Transverse colon (tissue), 4 donors: ENCODE data around the gene CDKAL1. TPM values are rescaled to one million over a fixed set of nuclear protein-coding genes. Genes with fewer than 3 reads are reported as not detected.

Source experiments
- DNase-seq: peaks from one replicate; pipeline ENCODE4 v3.0.0-alpha.2; 2019
- H3K27ac ChIP-seq, 4 donors: fragments of 200-600 bp; sonication (generic); 2 replicates each; pipeline ENCODE4 v1.5.1; 2016 to 2018; ENCODE audit warnings: inconsistent platforms in 4 of 4
- H3K27me3 ChIP-seq: fragments of 200-600 bp; sonication (generic); 2 replicates; pipeline ENCODE4 v1.5.1; 2017; ENCODE audit warnings: inconsistent platforms
- H3K36me3 ChIP-seq, 4 donors: fragments of 200-600 bp; sonication (generic); 2 replicates each; pipeline ENCODE4 v1.5.1; 2017 to 2019; ENCODE audit warnings: inconsistent platforms in 4 of 4
- H3K4me1 ChIP-seq, 4 donors: fragments of 200-600 bp; sonication (generic); 2 replicates each; pipeline ENCODE4 v1.5.1; 2017 to 2020; ENCODE audit warnings: inconsistent platforms in 4 of 4
- H3K4me3 ChIP-seq, 4 donors: fragments of 200-600 bp; sonication (generic); 1 replicate in 1 of 4; 2 replicates in 3 of 4; pipeline versions ENCODE4 v1.5.1 to v1.6.1; 2017 to 2019; ENCODE audit warnings: inconsistent platforms in 4 of 4
- H3K9me3 ChIP-seq, 2 donors: fragments of 200-600 bp; sonication (generic); 2 replicates each; pipeline ENCODE4 v1.5.1; 2017 to 2019; ENCODE audit warnings: inconsistent platforms in 2 of 2
- EP300 ChIP-seq: sonication (generic); formaldehyde crosslinking; IDR thresholded peaks from one replicate; pipeline ENCODE4 v1.6.1; 2017; ENCODE audit warnings: antibody characterized with exemption, low read depth
- POLR2A ChIP-seq: fragments of 450-650 bp; IDR thresholded peaks from one replicate; pipeline ENCODE4 v1.6.1; 2016; ENCODE audit warnings: antibody characterized with exemption, mild to moderate bottlenecking, moderate library complexity
- POLR2AphosphoS5 ChIP-seq, 3 donors: sonication (generic); formaldehyde crosslinking; IDR thresholded peaks; one replicate each; pipeline ENCODE4 v1.6.1; 2016; ENCODE audit warnings: antibody characterized with exemption in 3 of 3
- WGBS, 2 donors: methylation state at CpG; one replicate each; pipeline ENCODE4 v1.1.5; 2018; ENCODE audit warnings: low coverage in 1 of 2; 5-methylcytosine and 5-hydroxymethylcytosine counted together
- in situ Hi-C, 4 donors: fragments of 200-750 bp; cut with MboI; loops; one replicate each; pipeline versions ENCODE4 v1.15.0 to v1.15.1; 2017; ENCODE audit warnings: low sequenced_read_pairs in 3 of 4, low pct_ligation_motif_present in 1 of 4, low pct_unique_long_range_greater_than_20kb in 1 of 4
- intact Hi-C: fragments of 100-400 bp; cut with DNase I; formaldehyde crosslinking; loops from one replicate; pipeline ENCODE4 v1.15.1; 2023; ENCODE audit warnings: low total_unique reads
- total RNA-seq, 4 donors: library from RNA; depleted of rRNA; stranded (reverse); fragments of >200 nt; gene quantifications; one replicate each; pipeline ENCODE4 v1.1.0, GENCODE V29; 2016
- TF ChIP-seq, protein P1 (sequence below), 5 experiments: fragments of 200-600 bp in 3 of 5; fragments of 450-650 bp in 2 of 5; sonication (generic) in 3 of 5; IDR thresholded peaks; 1 replicate in 2 of 5; 2 replicates in 3 of 5; pipeline ENCODE4 v1.5.1; 2016 to 2017; ENCODE audit warnings: antibody characterized with exemption in 5 of 5, inconsistent platforms in 3 of 5, mild to moderate bottlenecking in 2 of 5, moderate library complexity in 1 of 5

Gene CDKAL1
- total RNA-seq, 4 donors from 2014 or later: 4.8 to 21.7 (median 12.5) TPM

DNA sequence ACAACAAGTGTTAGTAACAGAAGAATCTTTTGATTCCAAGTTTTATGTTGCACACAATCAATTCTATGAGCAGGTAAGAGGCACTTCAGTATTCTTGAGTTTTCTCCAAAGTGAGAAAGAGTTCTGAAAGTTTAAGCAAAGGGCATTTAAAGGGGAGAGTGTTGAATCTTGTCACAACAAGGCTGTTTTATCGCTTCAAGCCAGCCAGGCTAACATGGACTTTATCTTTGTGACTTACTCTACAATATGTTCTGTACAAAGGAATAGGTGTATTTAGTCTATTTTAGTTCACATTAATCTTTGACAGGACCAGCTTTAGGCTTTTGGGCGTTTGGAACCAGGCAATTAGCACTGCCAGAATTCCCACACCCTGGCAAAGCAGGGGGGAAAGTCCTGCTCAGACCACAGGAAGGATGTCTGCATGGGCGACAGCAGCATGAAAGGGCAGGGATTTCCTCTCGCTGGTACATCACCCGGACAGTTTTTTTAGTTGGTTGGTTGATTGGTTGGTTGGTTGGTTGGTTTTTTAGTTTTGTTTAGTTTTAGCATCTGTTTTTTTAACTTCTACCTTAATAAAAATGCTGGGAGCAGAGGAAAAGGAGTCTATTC, 663.9 kb downstream of the CDKAL1 start:
- no peaks in the 10 kb centered on the region for H3K36me3 ChIP-seq
- no peak overlapping the region for H3K27ac ChIP-seq
- no peak for TF ChIP-seq EP300
- TF ChIP-seq POLR2A: no peak
- TF ChIP-seq, protein P1, sequence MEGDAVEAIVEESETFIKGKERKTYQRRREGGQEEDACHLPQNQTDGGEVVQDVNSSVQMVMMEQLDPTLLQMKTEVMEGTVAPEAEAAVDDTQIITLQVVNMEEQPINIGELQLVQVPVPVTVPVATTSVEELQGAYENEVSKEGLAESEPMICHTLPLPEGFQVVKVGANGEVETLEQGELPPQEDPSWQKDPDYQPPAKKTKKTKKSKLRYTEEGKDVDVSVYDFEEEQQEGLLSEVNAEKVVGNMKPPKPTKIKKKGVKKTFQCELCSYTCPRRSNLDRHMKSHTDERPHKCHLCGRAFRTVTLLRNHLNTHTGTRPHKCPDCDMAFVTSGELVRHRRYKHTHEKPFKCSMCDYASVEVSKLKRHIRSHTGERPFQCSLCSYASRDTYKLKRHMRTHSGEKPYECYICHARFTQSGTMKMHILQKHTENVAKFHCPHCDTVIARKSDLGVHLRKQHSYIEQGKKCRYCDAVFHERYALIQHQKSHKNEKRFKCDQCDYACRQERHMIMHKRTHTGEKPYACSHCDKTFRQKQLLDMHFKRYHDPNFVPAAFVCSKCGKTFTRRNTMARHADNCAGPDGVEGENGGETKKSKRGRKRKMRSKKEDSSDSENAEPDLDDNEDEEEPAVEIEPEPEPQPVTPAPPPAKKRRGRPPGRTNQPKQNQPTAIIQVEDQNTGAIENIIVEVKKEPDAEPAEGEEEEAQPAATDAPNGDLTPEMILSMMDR (IDR thresholded peaks at IDR 0.05): no peak
- TF ChIP-seq POLR2AphosphoS5 (IDR thresholded peaks at IDR 0.05): no peak
- intact Hi-C loops: no loop called here
- H3K4me3 ChIP-seq: no peak overlapping the region
- DNase-seq: no peak
- in situ Hi-C loops: no loop called here
- H3K27me3 ChIP-seq: no peaks in the 10 kb centered on the region
- H3K4me1 ChIP-seq: peaks cover 0 to 13% (median 2%) of the 10 kb centered on the region in 4 donors
- WGBS, 2 donors: 63 to 90% methylated on average over 2 to 5 of the region's 5 CpGs
- no peaks in the 10 kb centered on the region for H3K9me3 ChIP-seq

DNA sequence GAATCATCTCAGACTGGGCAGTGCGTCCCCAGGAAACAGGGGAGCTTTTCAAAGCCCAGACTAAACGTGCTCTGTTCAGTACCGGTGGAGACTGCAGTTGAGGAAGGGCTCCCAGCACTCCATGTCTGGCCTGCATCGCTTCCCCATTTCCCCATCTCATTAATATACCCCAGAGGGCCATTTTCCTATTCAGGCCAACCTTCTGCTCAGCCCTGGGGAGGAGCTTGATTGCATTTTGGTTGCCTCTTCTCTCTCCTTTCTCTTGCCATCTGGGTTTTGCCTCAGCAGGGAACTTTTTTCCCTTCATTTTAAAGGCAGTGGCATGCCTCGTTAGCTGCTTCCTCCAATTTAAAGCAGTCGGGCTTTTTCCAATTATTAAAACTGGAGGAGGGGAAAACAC, 665.0 kb downstream of the CDKAL1 start:
- 71 to 86% methylated on average over 2 to 6 of the region's 6 CpGs for WGBS, 2 donors
- intact Hi-C loops: no loop called here
- Histone ChIP-seq H3K27me3 (no peaks in the 10 kb centered on the region), H3K36me3 (no peaks in the 10 kb centered on the region), H3K9me3 (no peaks in the 10 kb centered on the region), H3K27ac (no peak overlapping the region), H3K4me3 (no peak overlapping the region), H3K4me1 (peaks cover 0 to 13% (median 2%) of the 10 kb centered on the region in 4 donors)
- no peak for DNase-seq
- in situ Hi-C loops: no loop called here
- TF ChIP-seq, protein P1 (IDR thresholded peaks at IDR 0.05): no peak
- TF ChIP-seq EP300: no peak
- TF ChIP-seq POLR2AphosphoS5 (IDR thresholded peaks at IDR 0.05): no peak
- no peak for TF ChIP-seq POLR2A

DNA sequence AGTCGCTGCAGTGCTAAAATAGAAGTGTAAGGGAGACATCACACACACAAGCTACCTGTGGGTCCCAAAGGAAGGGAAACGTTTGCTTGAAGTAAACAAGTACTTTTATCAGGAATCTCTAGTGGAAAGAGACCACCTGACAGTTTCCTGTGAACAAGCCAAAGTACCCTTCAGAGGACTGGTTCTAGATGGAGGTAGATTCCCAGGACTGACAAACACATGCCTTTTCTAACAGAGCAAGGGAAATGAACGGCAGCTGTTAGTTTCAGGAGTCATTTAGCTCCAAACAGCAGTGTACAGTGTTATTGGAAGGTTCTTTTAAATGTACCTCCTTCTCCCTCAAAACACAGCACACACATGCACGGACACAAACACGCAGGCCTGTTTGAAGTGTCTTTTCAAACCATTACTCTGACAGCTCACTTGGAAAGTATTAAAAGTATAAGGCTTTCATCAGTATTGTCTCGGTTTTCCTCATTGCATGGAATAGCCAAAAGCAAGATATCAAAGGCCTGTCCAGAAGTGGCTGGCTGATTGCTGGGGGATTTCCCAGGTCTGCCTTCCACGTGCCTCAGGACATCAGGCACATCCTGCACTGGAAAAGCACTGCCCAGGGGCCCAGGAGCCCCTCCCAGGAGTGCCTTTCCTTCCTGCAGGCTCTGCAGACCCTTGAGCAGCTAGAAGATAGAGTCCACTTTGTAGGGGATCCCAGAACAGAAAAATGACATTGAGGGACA, 666.0 kb downstream of the CDKAL1 start:
- Histone ChIP-seq H3K4me3 (no peak overlapping the region), H3K9me3 (no peaks in the 10 kb centered on the region), H3K27ac (no peak overlapping the region), H3K27me3 (no peaks in the 10 kb centered on the region), H3K36me3 (no peaks in the 10 kb centered on the region), H3K4me1 (peaks cover 0 to 13% (median 2%) of the 10 kb centered on the region in 4 donors)
- TF ChIP-seq POLR2A (no peak), POLR2AphosphoS5 (IDR thresholded peaks at IDR 0.05) (no peak), EP300 (no peak)
- TF ChIP-seq, protein P1 (IDR thresholded peaks at IDR 0.05): no peak
- no peak for DNase-seq
- WGBS, 2 donors: 63 to 74% methylated on average over 7 of the region's 7 CpGs
- in situ Hi-C loops: no loop called here
- intact Hi-C loops: no loop called here

DNA sequence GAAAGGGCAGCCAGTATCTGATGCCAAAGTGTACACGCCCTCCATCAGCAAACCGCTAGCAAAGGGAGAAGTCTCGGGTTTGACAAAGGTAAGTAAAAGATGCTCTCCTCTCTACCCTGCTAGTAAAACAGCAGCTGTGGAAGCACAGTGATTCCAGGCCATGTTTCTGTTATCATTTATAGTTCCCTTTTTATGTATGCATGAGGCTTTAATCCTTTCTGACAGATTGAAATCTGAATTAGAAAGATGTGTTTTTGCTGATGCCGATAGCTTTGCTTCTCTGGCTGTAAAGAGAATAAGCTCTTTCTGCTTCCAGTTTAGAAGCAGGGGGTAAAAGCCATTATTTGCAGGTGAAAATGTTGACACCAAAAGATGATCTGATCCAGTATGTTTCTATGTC, 666.9 kb downstream of the CDKAL1 start:
- DNase-seq: no peak
- TF ChIP-seq POLR2A (no peak), EP300 (no peak), POLR2AphosphoS5 (IDR thresholded peaks at IDR 0.05) (no peak)
- TF ChIP-seq, protein P1 (IDR thresholded peaks at IDR 0.05): no peak
- no peak overlapping the region for H3K4me3 ChIP-seq
- WGBS, 2 donors: 53 to 58% methylated on average over 4 of the region's 4 CpGs
- H3K27ac ChIP-seq: no peak overlapping the region
- peaks cover 0 to 13% (median 2%) of the 10 kb centered on the region in 4 donors for H3K4me1 ChIP-seq
- intact Hi-C loops (no loop called here), in situ Hi-C loops (no loop called here)
- no peaks in the 10 kb centered on the region for H3K9me3 ChIP-seq
- no peaks in the 10 kb centered on the region for H3K27me3 ChIP-seq
- H3K36me3 ChIP-seq: no peaks in the 10 kb centered on the region
